Endothelial cell of umbilical vein (primary cell): ENCODE results near the gene COL19A1. TPM values are rescaled to one million over a fixed set of nuclear protein-coding genes. Genes with fewer than 3 reads are reported as not detected.

ENCODE experiments used
- BruUV-seq: library from RNA; stranded (reverse); fragments of 400-500 nt; replicated peaks from 2 replicates; lab custom pipeline; 2021; lab: Mats Ljungman, UMichigan
- CTCF ChIA-PET: fragments of 300-600, 350-600 bp; sonication (Branson Sonifier 250); formaldehyde crosslinking; loops from one replicate; lab custom pipeline; 2021; ENCODE audit warnings: antibody characterized with exemption, inconsistent platforms; lab: Charles Lee
- POLR2A ChIA-PET: fragments of 300-600, 350-600 bp; sonication (Branson Sonifier 250); formaldehyde crosslinking; loops from one replicate; lab custom pipeline; 2021; ENCODE audit warnings: antibody characterized with exemption, inconsistent platforms; lab: Charles Lee
- DNase-seq: peaks from one replicate; pipeline ENCODE4 v3.0.0-alpha.2; 2011; ENCODE audit warnings: low read depth, low spot score
- FAIRE-seq: peaks from 2 replicates; lab custom pipeline; 2011; peaks lifted over from hg19 to GRCh38; lab: Jason Lieb, UNC
- H2AFZ ChIP-seq: 2 replicates; pipeline ENCODE4 v1.6.0; 2012; ENCODE audit warnings: low read depth, low read length, control low read depth, inconsistent platforms
- H3K27ac ChIP-seq: 2 replicates; pipeline ENCODE4 v1.5.1; 2011; ENCODE audit warnings: low read depth, mild to moderate bottlenecking, control low read depth, low read length, moderate library complexity; ENCODE audit not compliant: insufficient read depth
- H3K27me3 ChIP-seq, 2 experiments: 2 replicates each; pipeline versions ENCODE4 v1.6.0 to v1.6.1; 2011; ENCODE audit warnings: low read length in 2 of 2, mixed read lengths in 1 of 2; ENCODE audit not compliant: control insufficient read depth in 2 of 2, insufficient read depth in 2 of 2
- H3K36me3 ChIP-seq, 2 experiments: 2 replicates in 1 of 2; 3 replicates in 1 of 2; pipeline ENCODE4 v1.5.1; 2011; ENCODE audit warnings: low read length in 2 of 2, mild to moderate bottlenecking in 1 of 2, moderate library complexity in 1 of 2; ENCODE audit not compliant: control insufficient read depth in 2 of 2, insufficient read depth in 2 of 2; ENCODE audit errors: extremely low read depth in 1 of 2
- H3K4me1 ChIP-seq: 3 replicates; pipeline ENCODE4 v1.5.1; 2011; ENCODE audit warnings: mild to moderate bottlenecking, low read length; ENCODE audit not compliant: control insufficient read depth, insufficient read depth; ENCODE audit errors: extremely low read depth
- H3K4me2 ChIP-seq: 2 replicates; pipeline ENCODE4 v1.6.1; 2011; ENCODE audit warnings: low read length, control low read depth, mixed read lengths; ENCODE audit not compliant: insufficient read depth
- H3K4me3 ChIP-seq, 3 experiments: fragments of 200-600 bp in 1 of 3; sonication (generic), shearing (Covaris generic) in 1 of 3; replicated peaks in 1 of 3; 2 replicates each; pipeline ENCODE4 v1.5.1; 2011 to 2016; ENCODE audit warnings: control low read depth in 3 of 3, low read length in 3 of 3, mild to moderate bottlenecking in 2 of 3, inconsistent platforms in 1 of 3, low read depth in 1 of 3, moderate library complexity in 1 of 3; ENCODE audit not compliant: insufficient read depth in 1 of 3
- H3K79me2 ChIP-seq: 2 replicates; pipeline ENCODE4 v1.6.0; 2012; ENCODE audit warnings: low read length, inconsistent platforms; ENCODE audit not compliant: control insufficient read depth, insufficient read depth
- H3K9ac ChIP-seq: replicated peaks from 2 replicates; pipeline ENCODE3; 2011; ENCODE audit warnings: low read length, control low read depth; ENCODE audit not compliant: insufficient read depth; ENCODE audit errors: extremely low read depth
- H3K9me1 ChIP-seq: replicated peaks from 3 replicates; pipeline ENCODE4 v1.6.0; 2011; ENCODE audit warnings: mild to moderate bottlenecking, low read length; ENCODE audit not compliant: control insufficient read depth, insufficient read depth; ENCODE audit errors: extremely low read depth
- H3K9me3 ChIP-seq: replicated peaks from 2 replicates; pipeline ENCODE4 v1.5.1; 2012; ENCODE audit warnings: low read length, inconsistent platforms; ENCODE audit not compliant: control insufficient read depth, insufficient read depth
- H4K20me1 ChIP-seq: replicated peaks from 2 replicates; pipeline ENCODE3; 2011; ENCODE audit warnings: mild to moderate bottlenecking, low read length; ENCODE audit not compliant: control insufficient read depth, insufficient read depth; ENCODE audit errors: extremely low read depth
- EZH2 ChIP-seq: IDR thresholded peaks from 2 replicates; pipeline ENCODE4 v1.6.1; 2012; ENCODE audit warnings: borderline replicate concordance, low read depth, mild to moderate bottlenecking, moderate library complexity, low read length, inconsistent platforms; ENCODE audit not compliant: severe bottlenecking
- FOS ChIP-seq: IDR thresholded peaks from 2 replicates; pipeline ENCODE4 v1.6.1; 2011; ENCODE audit warnings: mild to moderate bottlenecking, low read length, moderate library complexity, borderline replicate concordance; ENCODE audit not compliant: insufficient read depth
- GATA2 ChIP-seq: IDR thresholded peaks from 2 replicates; pipeline ENCODE4 v1.7.0; 2011; ENCODE audit warnings: low read depth, mild to moderate bottlenecking, moderate library complexity, mixed read lengths, low read length; ENCODE audit not compliant: insufficient read length, insufficient read depth
- JUN ChIP-seq: IDR thresholded peaks from 2 replicates; pipeline ENCODE4 v1.6.1; 2011; ENCODE audit warnings: borderline replicate concordance, low read depth; ENCODE audit not compliant: insufficient read length, insufficient read depth
- MYC ChIP-seq: IDR thresholded peaks from one replicate; pipeline ENCODE4 v1.6.1; 2011; ENCODE audit warnings: mild to moderate bottlenecking, low read depth, low read length
- POLR2A ChIP-seq: IDR thresholded peaks from 2 replicates; pipeline ENCODE4 v1.6.1; 2012; ENCODE audit warnings: low read depth, mild to moderate bottlenecking, control low read depth, low read length
- POLR2AphosphoS5 ChIP-seq: IDR thresholded peaks from 2 replicates; pipeline ENCODE4 v1.6.1; 2012; ENCODE audit warnings: low read depth, mild to moderate bottlenecking, control low read depth, low read length, moderate library complexity; ENCODE audit not compliant: insufficient read depth
- dilution Hi-C: fragments of 300-500 bp; cut with MboI; formaldehyde crosslinking; loops from one replicate; pipeline ENCODE4 v1.15.0; 2019; ENCODE audit warnings: low sequenced_read_pairs; ENCODE audit not compliant: extremely low pct_ligation_motif_present
- intact Hi-C: fragments of 100-400 bp; cut with micrococcal nuclease; formaldehyde crosslinking; loops from one replicate; pipeline ENCODE4 v1.10.0; 2022
- polyA plus RNA-seq, 4 experiments: library from polyadenylated mRNA; depleted of rRNA in 3 of 4; stranded (reverse) in 3 of 4; unstranded in 1 of 4; fragments of >200 nt; gene quantifications; 2 replicates each; pipeline versions ENCODE4 v1.2.1 to v1.2.3, GENCODE V29; 2011 to 2012; ENCODE audit warnings: missing spikeins in 1 of 4
- total RNA-seq: library from RNA; stranded (reverse); gene quantifications from 2 replicates; pipeline ENCODE4 v1.2.3, GENCODE V29; 2021
- TF ChIP-seq, protein P1 (sequence below), 2 donors: IDR thresholded peaks; 1 replicate in 1 of 2; 2 replicates in 1 of 2; pipeline ENCODE4 v1.5.1; 2011; ENCODE audit warnings: low read length in 2 of 2, mild to moderate bottlenecking in 2 of 2, moderate library complexity in 2 of 2, control low read depth in 1 of 2, inconsistent platforms in 1 of 2, low read depth in 1 of 2; ENCODE audit not compliant: insufficient read depth in 1 of 2; ENCODE audit errors: extremely low read depth in 1 of 2
- TF ChIP-seq, protein P2 (sequence below): IDR thresholded peaks from 2 replicates; pipeline ENCODE4 v1.6.1; 2011; ENCODE audit not compliant: insufficient read depth, insufficient read length

Gene COL19A1
- total and polyA plus RNA-seq, 2 donors (not counting 3 experiments of a cell fraction or from before 2014, with no cell fraction given), result not detected

DNA sequence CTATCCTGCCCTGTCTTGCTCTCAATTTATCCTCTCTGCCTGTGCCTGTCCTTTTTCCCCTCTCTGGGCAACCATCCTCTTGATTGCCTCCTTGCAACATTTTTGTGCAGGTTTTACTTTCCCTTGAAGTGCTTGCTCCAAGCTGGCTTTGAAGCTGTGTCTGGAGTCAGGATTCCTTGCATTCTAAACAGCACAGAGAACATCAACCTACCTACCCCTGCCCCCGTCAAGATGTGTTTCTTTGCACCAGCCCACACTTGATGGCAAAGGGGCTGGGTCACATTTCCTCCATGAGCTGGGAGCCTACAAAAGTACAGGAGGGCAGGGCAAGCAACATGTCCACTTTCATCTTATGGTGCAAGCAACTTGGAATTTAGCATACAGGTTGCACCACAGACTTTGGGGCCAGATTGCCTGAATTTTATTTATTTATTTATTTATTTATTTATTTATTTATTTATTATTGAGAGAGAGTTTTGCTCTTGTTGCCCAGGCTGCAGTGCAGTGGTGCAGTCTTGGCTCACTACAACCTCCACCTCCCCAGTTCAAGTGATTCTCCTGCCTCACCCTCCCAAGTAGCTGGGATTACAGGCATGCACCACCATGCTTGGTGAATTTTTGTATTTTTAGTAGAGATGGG lies 206.3 kb downstream of the COL19A1 start:
- Histone ChIP-seq H3K27me3 (no peaks in the 10 kb centered on the region), H3K27ac (no peak overlapping the region), H3K4me3 (no peak overlapping the region), H4K20me1 (no peaks in the 10 kb centered on the region), H3K4me2 (no peak overlapping the region), H3K36me3 (no peaks in the 10 kb centered on the region), H3K79me2 (no peaks in the 10 kb centered on the region), H3K4me1 (no peaks in the 10 kb centered on the region), H2AFZ (no peak overlapping the region), H3K9me1 (no peaks in the 10 kb centered on the region), H3K9me3 (no peaks in the 10 kb centered on the region), H3K9ac (no peak overlapping the region)
- TF ChIP-seq, protein P1, sequence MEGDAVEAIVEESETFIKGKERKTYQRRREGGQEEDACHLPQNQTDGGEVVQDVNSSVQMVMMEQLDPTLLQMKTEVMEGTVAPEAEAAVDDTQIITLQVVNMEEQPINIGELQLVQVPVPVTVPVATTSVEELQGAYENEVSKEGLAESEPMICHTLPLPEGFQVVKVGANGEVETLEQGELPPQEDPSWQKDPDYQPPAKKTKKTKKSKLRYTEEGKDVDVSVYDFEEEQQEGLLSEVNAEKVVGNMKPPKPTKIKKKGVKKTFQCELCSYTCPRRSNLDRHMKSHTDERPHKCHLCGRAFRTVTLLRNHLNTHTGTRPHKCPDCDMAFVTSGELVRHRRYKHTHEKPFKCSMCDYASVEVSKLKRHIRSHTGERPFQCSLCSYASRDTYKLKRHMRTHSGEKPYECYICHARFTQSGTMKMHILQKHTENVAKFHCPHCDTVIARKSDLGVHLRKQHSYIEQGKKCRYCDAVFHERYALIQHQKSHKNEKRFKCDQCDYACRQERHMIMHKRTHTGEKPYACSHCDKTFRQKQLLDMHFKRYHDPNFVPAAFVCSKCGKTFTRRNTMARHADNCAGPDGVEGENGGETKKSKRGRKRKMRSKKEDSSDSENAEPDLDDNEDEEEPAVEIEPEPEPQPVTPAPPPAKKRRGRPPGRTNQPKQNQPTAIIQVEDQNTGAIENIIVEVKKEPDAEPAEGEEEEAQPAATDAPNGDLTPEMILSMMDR (IDR thresholded peaks at IDR 0.05; ENCODE audit: extremely low read depth in 1 of 2, insufficient read depth in 1 of 2, low read depth in 1 of 2, low read length in 2 of 2), result no peak
- TF ChIP-seq EZH2, result no peak
- no peak for TF ChIP-seq GATA2
- BruUV-seq, result no TSS peak
- CTCF ChIA-PET, result no interaction called here
- POLR2A ChIA-PET, result no interaction called here
- FAIRE-seq, result no peak
- intact Hi-C loops, result no loop called here
- dilution Hi-C loops, result no loop called here
- no peak for DNase-seq

DNA sequence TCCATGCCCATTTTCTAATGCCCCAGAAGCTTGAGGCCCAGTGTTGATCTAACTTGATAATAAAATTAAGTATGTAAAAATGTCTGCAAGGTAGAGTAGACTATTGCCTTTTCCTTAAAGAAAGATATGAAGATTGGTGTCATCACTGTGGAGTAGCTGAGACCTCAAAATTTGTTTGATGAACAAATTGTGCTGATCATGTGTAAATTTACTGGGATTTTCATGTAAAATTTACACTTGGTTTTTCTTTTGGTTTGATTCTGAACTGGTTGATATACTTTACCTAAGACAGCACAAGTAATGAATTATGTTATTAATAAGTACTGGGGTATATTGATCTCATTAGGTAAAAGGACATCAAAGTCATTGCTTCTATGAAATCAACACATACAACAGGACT lies 207.3 kb downstream of the COL19A1 start:
- Histone ChIP-seq H2AFZ (no peak overlapping the region), H3K4me1 (no peaks in the 10 kb centered on the region), H3K9ac (no peak overlapping the region), H3K36me3 (no peaks in the 10 kb centered on the region), H3K4me3 (no peak overlapping the region), H4K20me1 (no peaks in the 10 kb centered on the region), H3K4me2 (no peak overlapping the region), H3K9me1 (no peaks in the 10 kb centered on the region), H3K79me2 (no peaks in the 10 kb centered on the region), H3K9me3 (no peaks in the 10 kb centered on the region), H3K27ac (no peak overlapping the region), H3K27me3 (no peaks in the 10 kb centered on the region)
- no peak for DNase-seq
- ChIA-PET POLR2A (no interaction called here), CTCF (no interaction called here)
- BruUV-seq, result no TSS peak
- FAIRE-seq, result no peak
- intact Hi-C loops, result no loop called here
- TF ChIP-seq POLR2A, result no peak
- no peak for TF ChIP-seq EZH2
- TF ChIP-seq FOS, result no peak
- TF ChIP-seq POLR2AphosphoS5, result no peak
- no peak for TF ChIP-seq MYC
- no peak for TF ChIP-seq GATA2
- TF ChIP-seq, protein P2, sequence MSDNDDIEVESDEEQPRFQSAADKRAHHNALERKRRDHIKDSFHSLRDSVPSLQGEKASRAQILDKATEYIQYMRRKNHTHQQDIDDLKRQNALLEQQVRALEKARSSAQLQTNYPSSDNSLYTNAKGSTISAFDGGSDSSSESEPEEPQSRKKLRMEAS, result no peak
- TF ChIP-seq, protein P1 (IDR thresholded peaks at IDR 0.05; ENCODE audit: extremely low read depth in 1 of 2, insufficient read depth in 1 of 2, low read depth in 1 of 2, low read length in 2 of 2), result no peak
- no peak for TF ChIP-seq JUN
- dilution Hi-C loops, result no loop called here
